Astrocyte of the spinal cord (primary cell): ENCODE data around the gene ATP8B4.

Experiments
- DNase-seq: peaks from one replicate; pipeline ENCODE4 v3.0.0; 2011; ENCODE audit warnings: low read depth, low spot score
- H3K4me3 ChIP-seq: 2 replicates; pipeline ENCODE4 v1.5.1; 2011; ENCODE audit warnings: low read depth, mild to moderate bottlenecking, low read length, moderate library complexity
- in situ Hi-C: cut with HindIII; loops from 2 replicates; pipeline ENCODE4 v1.10.0; 2017; ENCODE audit warnings: low sequenced_read_pairs
- TF ChIP-seq, protein P1 (sequence below): IDR thresholded peaks from 2 replicates; pipeline ENCODE4 v1.5.1; 2012; ENCODE audit warnings: low read depth, mild to moderate bottlenecking, low read length, inconsistent platforms

Gene ATP8B4

DNA sequence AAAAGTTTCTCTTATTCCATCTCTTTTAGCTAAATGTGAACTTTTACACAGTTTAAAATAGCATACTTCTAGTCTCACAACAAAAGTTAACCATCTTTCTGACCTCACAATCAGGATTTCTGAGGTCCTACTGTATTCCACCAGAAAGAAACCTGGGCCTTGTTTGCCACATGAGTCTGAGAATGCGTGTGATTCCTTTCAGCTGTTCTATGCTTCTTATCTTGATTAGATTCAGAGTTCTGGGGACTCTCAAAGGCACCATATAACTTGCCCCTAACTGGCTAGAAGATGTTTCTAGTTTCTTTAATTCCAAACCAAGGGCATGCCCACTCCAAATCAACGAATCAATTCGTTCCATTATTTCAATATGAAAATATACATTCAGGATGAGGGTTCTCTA is 131.1 kb downstream of the ATP8B4 start:
- in situ Hi-C loops = no loop called here
- TF ChIP-seq, protein P1, sequence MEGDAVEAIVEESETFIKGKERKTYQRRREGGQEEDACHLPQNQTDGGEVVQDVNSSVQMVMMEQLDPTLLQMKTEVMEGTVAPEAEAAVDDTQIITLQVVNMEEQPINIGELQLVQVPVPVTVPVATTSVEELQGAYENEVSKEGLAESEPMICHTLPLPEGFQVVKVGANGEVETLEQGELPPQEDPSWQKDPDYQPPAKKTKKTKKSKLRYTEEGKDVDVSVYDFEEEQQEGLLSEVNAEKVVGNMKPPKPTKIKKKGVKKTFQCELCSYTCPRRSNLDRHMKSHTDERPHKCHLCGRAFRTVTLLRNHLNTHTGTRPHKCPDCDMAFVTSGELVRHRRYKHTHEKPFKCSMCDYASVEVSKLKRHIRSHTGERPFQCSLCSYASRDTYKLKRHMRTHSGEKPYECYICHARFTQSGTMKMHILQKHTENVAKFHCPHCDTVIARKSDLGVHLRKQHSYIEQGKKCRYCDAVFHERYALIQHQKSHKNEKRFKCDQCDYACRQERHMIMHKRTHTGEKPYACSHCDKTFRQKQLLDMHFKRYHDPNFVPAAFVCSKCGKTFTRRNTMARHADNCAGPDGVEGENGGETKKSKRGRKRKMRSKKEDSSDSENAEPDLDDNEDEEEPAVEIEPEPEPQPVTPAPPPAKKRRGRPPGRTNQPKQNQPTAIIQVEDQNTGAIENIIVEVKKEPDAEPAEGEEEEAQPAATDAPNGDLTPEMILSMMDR = no peak
- DNase-seq = no peak
- H3K4me3 ChIP-seq = no peak overlapping the region

DNA sequence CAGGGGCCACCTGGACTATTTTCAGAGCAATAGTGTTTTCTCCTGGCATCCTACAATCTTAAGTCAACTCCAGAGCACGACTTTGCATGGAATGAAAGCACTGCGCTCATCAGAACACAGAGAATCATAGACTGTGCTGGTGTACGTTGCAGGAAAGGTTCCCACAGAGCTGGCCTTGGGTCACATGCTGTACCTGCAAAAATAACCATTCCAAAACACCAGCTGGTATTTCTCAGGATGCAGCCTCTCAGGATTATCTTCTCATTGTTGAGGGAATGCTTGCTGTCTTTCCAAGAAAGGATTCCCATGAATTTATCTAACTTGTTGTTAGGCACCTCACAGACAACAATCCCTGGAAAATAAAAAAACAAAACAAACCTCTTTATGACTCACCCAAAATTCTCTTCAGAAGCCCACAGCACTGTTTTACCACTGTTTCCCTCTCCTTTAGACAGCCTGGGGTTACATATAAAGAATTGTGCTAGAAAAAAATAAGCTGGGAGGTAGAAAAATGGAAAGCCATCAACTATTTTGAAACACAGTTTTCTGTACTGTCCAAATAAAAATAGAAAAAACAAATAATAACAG is 131.7 kb downstream of the ATP8B4 start:
- in situ Hi-C loops = no loop called here
- DNase-seq = no peak
- TF ChIP-seq, protein P1 = no peak
- H3K4me3 ChIP-seq = no peak overlapping the region

DNA sequence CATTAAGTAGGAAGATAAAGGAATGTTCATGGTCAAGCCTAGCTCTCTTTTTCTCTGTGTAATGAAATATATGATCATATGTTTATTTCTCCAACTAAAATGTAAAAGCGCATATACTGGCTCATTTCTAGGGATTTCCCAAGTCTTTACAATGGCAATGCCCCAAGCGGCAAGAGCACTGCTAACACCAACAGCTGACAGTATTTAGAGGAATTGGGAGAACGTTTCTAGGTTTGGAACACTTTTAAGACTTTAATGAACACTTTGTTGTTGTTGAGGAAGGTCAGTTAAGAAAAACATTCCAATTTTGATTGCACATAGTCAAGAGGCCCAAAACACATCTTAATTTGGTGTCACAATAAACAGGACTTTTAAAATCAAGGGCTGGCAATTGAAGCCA is 132.7 kb downstream of the ATP8B4 start:
- in situ Hi-C loops = no loop called here
- no peak overlapping the region for H3K4me3 ChIP-seq
- no peak for DNase-seq
- TF ChIP-seq, protein P1 = no peak

DNA sequence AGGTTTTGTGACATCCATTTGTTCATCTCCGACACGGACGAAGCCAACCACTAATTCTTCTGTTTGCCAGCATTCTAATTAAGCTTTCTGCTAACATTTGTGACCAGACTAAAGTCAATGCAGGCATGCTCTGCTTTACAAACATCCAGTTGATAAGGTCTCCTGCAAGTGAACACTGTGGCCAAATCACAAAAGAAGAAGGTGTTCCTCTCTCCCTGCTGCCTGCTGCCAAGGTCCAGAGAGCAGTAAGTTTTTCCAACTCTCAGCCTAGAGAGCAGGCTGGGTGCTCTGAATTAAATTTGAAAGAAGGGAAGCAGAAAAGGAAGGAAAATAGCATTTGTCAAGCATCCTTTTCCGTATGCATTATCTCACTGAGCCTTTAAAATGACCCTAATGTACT is 133.6 kb downstream of the ATP8B4 start:
- in situ Hi-C loops = no loop called here
- TF ChIP-seq, protein P1 = no peak
- no peak overlapping the region for H3K4me3 ChIP-seq
- DNase-seq = no peak

DNA sequence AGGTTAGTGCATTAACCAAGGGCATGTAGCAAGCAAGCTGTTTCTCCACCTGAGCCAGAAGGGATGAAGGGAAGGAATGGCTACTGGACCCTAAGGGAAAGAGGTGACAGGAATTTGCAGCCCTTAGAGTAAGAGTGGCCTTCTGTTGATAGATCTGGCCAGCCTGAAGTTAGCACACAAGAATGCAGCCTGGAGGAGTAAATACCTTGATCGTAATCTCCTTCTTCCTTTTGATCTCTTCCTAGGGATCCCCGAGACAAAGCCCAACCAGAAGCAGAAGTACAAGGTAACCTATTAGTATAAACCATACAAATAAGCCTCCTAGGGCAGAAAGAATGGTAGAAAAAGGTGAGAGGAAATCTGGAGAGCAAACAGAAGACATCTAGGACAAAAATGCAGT is 134.6 kb downstream of the ATP8B4 start:
- no peak for DNase-seq
- in situ Hi-C loops = no loop called here
- no peak overlapping the region for H3K4me3 ChIP-seq
- TF ChIP-seq, protein P1 = no peak

DNA sequence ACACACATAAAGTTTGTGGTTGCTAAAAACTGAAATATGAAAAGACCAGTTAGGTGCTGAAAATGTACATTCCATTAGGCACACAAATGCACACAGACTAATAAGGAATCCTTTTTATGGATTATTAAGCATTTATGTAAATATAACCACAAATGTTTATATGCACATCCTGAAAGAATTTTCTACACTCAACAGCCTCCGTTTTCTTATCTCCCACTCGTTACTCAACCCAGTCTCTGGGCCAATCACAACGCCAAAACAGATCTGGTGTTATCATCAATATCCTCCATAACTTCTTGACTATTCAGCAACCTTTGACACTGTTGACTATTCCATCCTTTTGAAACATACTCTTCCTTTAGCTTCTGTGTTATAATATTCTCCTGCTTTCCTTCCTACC is 136.4 kb downstream of the ATP8B4 start:
- TF ChIP-seq, protein P1 = no peak
- DNase-seq = no peak
- in situ Hi-C loops = no loop called here
- H3K4me3 ChIP-seq = no peak overlapping the region
